ENCODE data around the gene FAM177A1.

Gene FAM177A1

DNA sequence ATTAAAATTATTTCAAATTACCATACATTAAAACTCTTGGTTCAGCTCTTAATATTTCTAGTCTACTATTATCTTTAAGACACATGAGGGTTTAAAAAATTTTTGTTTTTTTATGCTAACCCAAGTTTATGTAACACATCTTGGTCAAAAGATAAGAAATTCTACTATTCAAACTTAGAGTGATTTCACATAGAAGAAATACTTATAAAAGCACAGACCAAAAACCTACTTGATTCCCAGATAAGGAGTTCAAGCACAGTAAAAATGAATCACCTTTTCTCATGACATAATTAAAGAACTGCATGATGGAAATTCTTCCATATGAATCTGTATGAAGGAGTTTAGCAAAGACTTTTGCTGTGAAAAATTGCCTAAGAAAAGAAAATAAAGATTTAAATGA is 61.8 kb downstream of the FAM177A1 start:
- Histone ChIP-seq H3K4me1 (no peaks in the 10 kb centered on the region), H3K27ac (no peak overlapping the region), H3K9me3 (ENCODE audit: control insufficient read depth, low read length) (no peaks in the 10 kb centered on the region), H3K4me3 (ENCODE audit: low read depth, low read length) (no peak overlapping the region), H3K9ac (no peak overlapping the region), H3K4me2 (ENCODE audit: low read length) (no peak overlapping the region), H2AFZ (no peak overlapping the region), H3K27me3 (ENCODE audit: control insufficient read depth, insufficient read depth, low read length) (no peaks in the 10 kb centered on the region), H3K36me3 (ENCODE audit: control insufficient read depth, insufficient read depth, low read length) (no peaks in the 10 kb centered on the region), H3K79me2 (no peaks in the 10 kb centered on the region)
- TF ChIP-seq, protein P1, sequence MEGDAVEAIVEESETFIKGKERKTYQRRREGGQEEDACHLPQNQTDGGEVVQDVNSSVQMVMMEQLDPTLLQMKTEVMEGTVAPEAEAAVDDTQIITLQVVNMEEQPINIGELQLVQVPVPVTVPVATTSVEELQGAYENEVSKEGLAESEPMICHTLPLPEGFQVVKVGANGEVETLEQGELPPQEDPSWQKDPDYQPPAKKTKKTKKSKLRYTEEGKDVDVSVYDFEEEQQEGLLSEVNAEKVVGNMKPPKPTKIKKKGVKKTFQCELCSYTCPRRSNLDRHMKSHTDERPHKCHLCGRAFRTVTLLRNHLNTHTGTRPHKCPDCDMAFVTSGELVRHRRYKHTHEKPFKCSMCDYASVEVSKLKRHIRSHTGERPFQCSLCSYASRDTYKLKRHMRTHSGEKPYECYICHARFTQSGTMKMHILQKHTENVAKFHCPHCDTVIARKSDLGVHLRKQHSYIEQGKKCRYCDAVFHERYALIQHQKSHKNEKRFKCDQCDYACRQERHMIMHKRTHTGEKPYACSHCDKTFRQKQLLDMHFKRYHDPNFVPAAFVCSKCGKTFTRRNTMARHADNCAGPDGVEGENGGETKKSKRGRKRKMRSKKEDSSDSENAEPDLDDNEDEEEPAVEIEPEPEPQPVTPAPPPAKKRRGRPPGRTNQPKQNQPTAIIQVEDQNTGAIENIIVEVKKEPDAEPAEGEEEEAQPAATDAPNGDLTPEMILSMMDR (IDR thresholded peaks at IDR 0.05), result no peak

DNA sequence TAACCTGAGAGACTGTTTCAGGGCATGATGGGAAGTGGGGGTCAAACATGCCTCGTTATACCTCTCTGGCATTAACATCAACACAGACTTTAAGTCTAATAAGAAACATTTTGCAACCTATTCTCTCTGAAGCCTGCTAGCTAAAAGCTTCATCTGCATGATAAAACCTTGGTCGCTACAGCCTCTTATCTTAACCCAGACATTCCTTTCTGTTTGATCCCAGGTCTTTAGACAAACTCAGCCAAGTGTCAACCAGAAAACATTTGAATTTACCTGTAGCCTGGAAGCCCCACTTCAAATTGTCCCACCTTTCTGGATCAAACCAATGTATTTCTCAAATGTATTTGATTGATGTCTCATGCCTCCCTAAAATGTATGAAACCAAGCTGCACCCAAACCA is 66.6 kb downstream of the FAM177A1 start:
- Histone ChIP-seq H3K79me2 (no peaks in the 10 kb centered on the region), H3K27ac (no peak overlapping the region), H3K36me3 (ENCODE audit: control insufficient read depth, insufficient read depth, low read length) (no peaks in the 10 kb centered on the region), H2AFZ (no peak overlapping the region), H3K9me3 (ENCODE audit: control insufficient read depth, low read length) (no peaks in the 10 kb centered on the region), H3K27me3 (ENCODE audit: control insufficient read depth, insufficient read depth, low read length) (no peaks in the 10 kb centered on the region), H3K4me2 (ENCODE audit: low read length) (no peak overlapping the region), H3K4me3 (ENCODE audit: low read depth, low read length) (no peak overlapping the region), H3K4me1 (no peaks in the 10 kb centered on the region), H3K9ac (no peak overlapping the region)
- TF ChIP-seq, protein P1 (IDR thresholded peaks at IDR 0.05), result no peak

DNA sequence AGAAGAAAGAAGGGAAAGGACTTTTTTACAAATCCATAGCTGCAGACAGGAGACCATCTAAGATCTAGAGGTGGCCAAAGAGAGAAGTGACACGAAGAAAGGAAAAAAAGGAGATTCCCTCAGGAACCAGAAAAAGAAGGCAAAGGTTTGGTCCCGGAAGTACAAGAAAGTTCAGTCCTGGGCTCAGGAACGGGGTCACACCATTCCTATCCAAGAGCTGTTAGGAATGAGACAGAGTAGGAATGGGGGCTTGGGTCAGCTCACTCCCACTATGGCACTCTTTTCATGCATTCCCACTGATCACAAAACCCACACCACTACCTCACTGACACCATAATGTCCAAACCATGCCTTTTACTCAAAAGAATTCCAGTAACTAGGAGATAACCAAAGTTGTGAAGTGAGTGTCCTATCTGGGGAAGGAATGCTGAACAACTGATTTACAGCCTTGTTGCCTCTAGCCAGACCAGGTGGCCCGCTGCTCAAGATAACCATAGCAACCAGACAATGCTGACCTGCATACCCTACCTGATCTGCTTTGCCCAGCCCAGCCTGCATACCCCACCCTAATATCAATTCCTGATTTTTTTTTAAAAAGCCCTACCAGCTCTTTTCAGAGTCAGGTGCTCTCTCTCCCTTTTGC is 67.4 kb downstream of the FAM177A1 start:
- H3K9me3 ChIP-seq (ENCODE audit: control insufficient read depth, low read length), result no peaks in the 10 kb centered on the region
- H3K27ac ChIP-seq, result no peak overlapping the region
- no peak overlapping the region for H3K9ac ChIP-seq
- H3K36me3 ChIP-seq (ENCODE audit: control insufficient read depth, insufficient read depth, low read length), result no peaks in the 10 kb centered on the region
- H2AFZ ChIP-seq, result no peak overlapping the region
- H3K27me3 ChIP-seq (ENCODE audit: control insufficient read depth, insufficient read depth, low read length), result no peaks in the 10 kb centered on the region
- TF ChIP-seq, protein P1 (IDR thresholded peaks at IDR 0.05), result no peak
- no peaks in the 10 kb centered on the region for H3K4me1 ChIP-seq
- no peak overlapping the region for H3K4me2 ChIP-seq (ENCODE audit: low read length)
- H3K4me3 ChIP-seq (ENCODE audit: low read depth, low read length), result no peak overlapping the region
- H3K79me2 ChIP-seq, result no peaks in the 10 kb centered on the region

DNA sequence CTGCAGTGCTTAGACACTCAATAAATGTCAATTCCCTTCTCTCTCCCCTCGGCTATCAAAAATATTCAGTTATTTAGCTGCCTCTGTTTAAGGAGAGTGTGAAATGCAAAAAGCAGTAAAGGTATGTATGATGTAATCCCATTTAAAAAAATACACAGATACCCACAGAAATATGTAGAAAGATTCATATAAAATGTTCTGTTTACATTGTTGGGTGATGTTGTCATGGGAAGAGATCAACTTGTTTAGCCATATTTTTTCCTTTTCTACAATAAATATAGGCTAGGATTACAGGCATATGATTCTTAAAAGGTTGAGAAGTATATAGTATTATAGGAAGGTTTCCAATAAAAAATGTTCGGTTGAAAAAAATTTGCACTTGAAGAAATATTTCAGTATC is 68.0 kb downstream of the FAM177A1 start:
- H3K9me3 ChIP-seq (ENCODE audit: control insufficient read depth, low read length), result no peaks in the 10 kb centered on the region
- no peaks in the 10 kb centered on the region for H3K79me2 ChIP-seq
- TF ChIP-seq, protein P1 (IDR thresholded peaks at IDR 0.05), result no peak
- no peaks in the 10 kb centered on the region for H3K4me1 ChIP-seq
- H3K36me3 ChIP-seq (ENCODE audit: control insufficient read depth, insufficient read depth, low read length), result no peaks in the 10 kb centered on the region
- no peak overlapping the region for H3K27ac ChIP-seq
- no peak overlapping the region for H2AFZ ChIP-seq
- no peak overlapping the region for H3K4me2 ChIP-seq (ENCODE audit: low read length)
- H3K9ac ChIP-seq, result no peak overlapping the region
- no peaks in the 10 kb centered on the region for H3K27me3 ChIP-seq (ENCODE audit: control insufficient read depth, insufficient read depth, low read length)
- H3K4me3 ChIP-seq (ENCODE audit: low read depth, low read length), result no peak overlapping the region

DNA sequence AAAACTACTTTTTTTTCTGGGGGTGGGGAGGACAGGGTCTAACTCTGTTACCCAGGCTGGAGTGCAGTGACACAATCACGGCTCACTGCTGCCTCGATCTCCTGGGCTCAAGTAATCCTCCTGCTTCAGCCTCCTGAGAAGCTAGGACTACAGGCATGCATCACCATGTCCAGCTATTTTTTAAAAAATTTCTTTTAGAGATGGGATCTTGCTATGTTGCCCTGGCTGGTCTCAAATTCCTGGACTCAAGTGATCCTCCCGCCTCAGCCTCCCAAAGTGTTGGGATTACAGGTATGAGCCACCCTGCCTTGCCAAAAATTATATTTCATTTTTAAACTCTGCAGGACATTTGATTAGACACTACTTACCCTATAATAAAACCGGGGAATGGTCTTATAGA is 70.2 kb downstream of the FAM177A1 start:
- TF ChIP-seq, protein P1 (IDR thresholded peaks at IDR 0.05), result no peak
- H2AFZ ChIP-seq, result no peak overlapping the region
- H3K4me2 ChIP-seq (ENCODE audit: low read length), result no peak overlapping the region
- no peak overlapping the region for H3K9ac ChIP-seq
- no peaks in the 10 kb centered on the region for H3K4me1 ChIP-seq
- no peaks in the 10 kb centered on the region for H3K36me3 ChIP-seq (ENCODE audit: control insufficient read depth, insufficient read depth, low read length)
- H3K27me3 ChIP-seq (ENCODE audit: control insufficient read depth, insufficient read depth, low read length), result no peaks in the 10 kb centered on the region
- H3K9me3 ChIP-seq (ENCODE audit: control insufficient read depth, low read length), result no peaks in the 10 kb centered on the region
- H3K79me2 ChIP-seq, result no peaks in the 10 kb centered on the region
- no peak overlapping the region for H3K27ac ChIP-seq
- H3K4me3 ChIP-seq (ENCODE audit: low read depth, low read length), result no peak overlapping the region

All from parathyroid adenoma (tissue), 2 donors.